ENCODE measurements around the gene GPATCH2L. TPM values are rescaled to one million over a fixed set of nuclear protein-coding genes. Genes with fewer than 3 reads are reported as not detected.

Gene GPATCH2L
- total RNA-seq, 4 donors from 2014 or later, result 47.1 to 67.1 (median 58.4) TPM

- TF ChIP-seq CTCF (IDR thresholded peaks at IDR 0.05; ENCODE audit: low read depth), result no peak
Observed at GRCh38 chr14:76259029-76259735, 107.5 kb downstream of the GPATCH2L start.

DNA sequence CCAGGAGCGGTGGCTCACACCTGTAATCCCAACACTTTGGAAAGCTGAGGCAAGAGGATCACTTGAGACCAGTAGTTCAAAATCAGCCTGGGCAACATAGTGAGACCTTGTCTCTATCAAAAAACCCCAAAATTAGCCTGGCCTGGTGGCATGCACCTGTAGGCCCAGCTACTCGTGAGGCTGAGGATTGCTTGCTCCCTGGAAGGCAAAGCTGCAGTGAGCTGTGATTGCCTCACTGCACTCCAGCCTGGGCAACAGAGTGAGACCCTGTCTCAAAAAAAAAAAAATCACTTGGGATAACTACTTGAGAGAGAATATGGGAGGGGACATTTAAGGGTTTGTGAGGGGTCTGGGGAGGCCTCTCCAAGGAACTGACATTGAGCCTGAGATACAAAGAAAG, 109.0 kb downstream of the GPATCH2L start:
- TF ChIP-seq CTCF (IDR thresholded peaks at IDR 0.05; ENCODE audit: low read depth), result no peak

GRCh38 chr14:76261371-76261811, 109.7 kb downstream of the GPATCH2L start:
- TF ChIP-seq CTCF (IDR thresholded peaks at IDR 0.05; ENCODE audit: low read depth), result no peak

GRCh38 chr14:76262641-76263040, 110.9 kb downstream of the GPATCH2L start:
- TF ChIP-seq CTCF (IDR thresholded peaks at IDR 0.05; ENCODE audit: low read depth), result no peak

Other genes with a start within 250 kb of the GPATCH2L start
- gene TGFB3, start 169.9 kb upstream of the GPATCH2L start, total RNA-seq, result 10 to 100 TPM in 1 of 4 donors, 1 to 10 TPM in 3; 2.3 to 10.9 (median 7.1) TPM
- gene IFT43, start 166.2 kb upstream of the GPATCH2L start, total RNA-seq, result 10 to 100 TPM; 25.3 to 38.2 (median 28.9) TPM
- gene ESRRB, start 224.2 kb downstream of the GPATCH2L start, total RNA-seq, result under 1 TPM in 1 of 4 donors, not detected in 3; 0.17 TPM